ENCODE measurements around the gene PRPF40B. TPM values are rescaled to one million over a fixed set of nuclear protein-coding genes. Genes with fewer than 3 reads are reported as not detected.

PRPF40B gene
- total and polyA plus RNA-seq, 2 of the 13 experiments (the other 11 are each of a cell fraction or from before 2014, with no cell fraction given): 5.0 to 7.8 TPM

- TF ChIP-seq ZNF407 (CRISPR knock-in tag; IDR thresholded peaks at IDR 0.05; ENCODE audit: not compliant biosample characterization) (peak; percentile 52), THRA (CRISPR knock-in tag; IDR thresholded peaks at IDR 0.05; ENCODE audit: borderline replicate concordance) (no peak; the same call in 1 of the 2 replicates), PHF5A (CRISPR knock-in tag; IDR thresholded peaks at IDR 0.05; ENCODE audit: low read depth, unreplicated experiment) (peak; percentile 75), ZNF414 (CRISPR knock-in tag; IDR thresholded peaks at IDR 0.05) (no peak), HOXA3 (CRISPR knock-in tag; IDR thresholded peaks at IDR 0.05) (peak; percentile 89), ZKSCAN8 (CRISPR knock-in tag; IDR thresholded peaks at IDR 0.05; ENCODE audit: borderline replicate concordance) (no peak), ZNF792 (CRISPR knock-in tag; IDR thresholded peaks at IDR 0.05) (no peak), FOXP1 (IDR thresholded peaks at IDR 0.05) (no peak), FOXP1 (CRISPR knock-in tag; IDR thresholded peaks at IDR 0.05) (no peak), PRMT3 (CRISPR knock-in tag; IDR thresholded peaks at IDR 0.05; ENCODE audit: borderline replicate concordance, low read depth) (no peak), IRF2 (CRISPR knock-in tag; IDR thresholded peaks at IDR 0.05) (peak; percentile 69; the same call in 1 of the 2 replicates), ZNF557 (CRISPR knock-in tag; IDR thresholded peaks at IDR 0.05) (no peak), ASH2L (IDR thresholded peaks at IDR 0.05; ENCODE audit: insufficient read length, low read depth, low read length) (peak; percentile 66), MLX (CRISPR knock-in tag; IDR thresholded peaks at IDR 0.05) (peak; percentile 42; the same call in 1 of the 2 replicates), BRF2 (CRISPR knock-in tag; IDR thresholded peaks at IDR 0.05) (no peak), TCF7 (IDR thresholded peaks at IDR 0.05; ENCODE audit: low read depth) (no peak), ZNF879 (CRISPR knock-in tag; IDR thresholded peaks at IDR 0.05) (no peak), ZSCAN31 (CRISPR knock-in tag; IDR thresholded peaks at IDR 0.05; ENCODE audit: low read depth) (peak; percentile 39; the same call in 1 of the 2 replicates), ZNF3 (CRISPR knock-in tag; IDR thresholded peaks at IDR 0.05) (no peak), ZNF121 (CRISPR knock-in tag; IDR thresholded peaks at IDR 0.05) (no peak)
These were observed 19.0 kb downstream of the PRPF40B start (continued) for GRCh38 chr12:49642370-49642802.

Measured in HepG2 (cell line).